Activated gamma-delta T cell treated with Interleukin-2 at 50 U/mL for 16 hours (primary cell): Measurements from ENCODE around the gene PNISR.
"Not testable (repeated sequence)": the region's sequence is repeated elsewhere in the genome, so short reads cannot be mapped to it uniquely, and the experiment has no call there.

Experiments used
- DNase-seq: peaks from one replicate; pipeline ENCODE4 v3.0.0-alpha.2; 2020

The PNISR gene

DNA sequence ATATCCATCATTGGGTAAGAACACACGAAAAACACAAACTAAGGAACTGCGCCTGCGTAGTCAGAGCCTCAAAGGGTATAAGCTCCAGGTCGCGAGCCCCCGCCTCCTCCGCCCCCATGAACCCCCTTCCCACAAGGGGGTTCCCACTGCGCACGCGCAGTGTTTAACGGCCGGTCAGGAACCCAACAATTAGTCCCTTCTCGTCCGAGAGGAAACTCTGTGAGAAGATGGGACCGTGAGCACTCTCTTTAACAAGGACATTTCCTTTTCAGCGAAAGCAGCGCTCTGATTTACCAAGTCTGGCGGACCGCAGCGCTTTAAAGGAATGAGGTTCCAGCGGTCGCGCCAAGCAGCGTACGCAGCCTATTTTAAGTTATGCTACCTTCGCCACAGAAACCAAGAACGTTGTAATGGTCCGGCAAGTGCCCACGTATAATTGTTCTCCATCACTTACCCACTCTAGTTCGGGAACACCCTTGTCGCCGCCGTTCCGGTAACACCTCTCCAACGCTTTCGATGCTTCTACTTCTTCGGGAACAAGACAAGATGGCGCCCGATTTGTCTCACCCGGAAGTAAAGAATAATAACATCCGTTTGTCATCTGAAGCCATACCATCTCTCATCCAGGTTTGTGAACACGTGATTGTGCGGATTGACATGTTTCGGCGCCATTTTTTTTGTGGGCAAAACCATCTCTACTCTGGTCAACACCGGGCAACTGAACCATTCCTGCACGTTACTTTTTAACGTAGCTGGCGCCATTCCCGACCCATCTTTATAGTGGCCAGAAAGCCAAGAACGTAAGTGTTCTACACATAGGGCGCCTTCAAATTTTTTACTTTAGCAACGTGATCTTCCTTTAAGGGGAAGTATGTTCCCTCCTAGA is at the start of gene PNISR:
PNISR (minus strand) TSS at position 548 of the 886 bp plus-strand sequence. CDS start 10,649 bp downstream, outside the sequence.
- peak; percentile 86 for DNase-seq

- no peak for DNase-seq
Measured at GRCh38 chr6:99473730-99474129, 48.6 kb upstream of the PNISR start.

GRCh38 chr6:99471638-99472037 is 46.5 kb upstream of the PNISR start:
- no peak for DNase-seq

DNA sequence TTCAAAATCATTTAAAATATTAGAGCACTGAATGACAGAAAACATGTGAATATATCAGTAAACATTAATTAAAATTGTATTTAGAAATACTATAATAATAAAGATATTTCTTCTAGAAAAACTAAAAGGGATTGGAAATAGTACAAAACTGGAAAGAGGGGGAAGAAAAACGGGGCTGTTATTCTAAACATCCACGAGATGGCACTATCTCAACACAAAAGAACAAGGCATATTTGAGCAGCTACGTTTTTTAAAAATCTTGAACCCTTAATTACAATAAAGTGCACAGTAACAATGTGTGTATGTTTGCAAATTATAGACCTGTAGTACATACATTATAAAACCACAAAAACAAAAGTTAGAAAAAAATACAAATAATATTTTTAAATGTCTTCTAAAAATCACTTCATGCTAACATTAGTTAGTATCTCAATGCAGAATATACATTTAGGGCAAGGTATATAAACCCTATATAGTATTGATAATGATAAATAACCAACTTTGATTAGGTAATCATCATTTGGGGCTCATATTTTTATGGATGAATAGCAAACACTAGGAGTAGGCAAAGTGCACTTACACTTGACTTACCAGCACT is 42.5 kb upstream of the PNISR start:
- DNase-seq, result no peak

DNA sequence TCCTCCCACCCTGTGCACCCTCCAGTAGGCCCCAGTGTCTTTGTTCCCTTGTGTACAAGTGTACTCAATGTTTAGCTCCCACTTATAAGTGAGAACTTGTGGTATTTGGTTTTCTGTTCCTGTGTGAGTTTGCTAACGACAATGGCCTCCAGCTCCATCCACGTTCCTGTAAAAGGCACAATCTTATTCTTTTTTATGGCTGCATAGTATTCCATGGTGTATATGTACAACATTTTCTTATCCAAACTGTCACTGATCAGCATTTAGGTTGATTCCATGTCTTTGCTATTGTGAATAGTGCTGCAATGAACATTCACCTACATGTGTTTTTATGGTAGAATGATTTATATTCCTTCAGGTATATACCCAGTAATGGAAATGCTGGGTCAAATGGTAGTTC is 34.0 kb upstream of the PNISR start:
- DNase-seq, result not testable (repeated sequence)

- no peak for DNase-seq
Measured at GRCh38 chr6:99458319-99458718, 33.2 kb upstream of the PNISR start.

GRCh38 chr6:99446076-99446475 is 21.0 kb upstream of the PNISR start:
- DNase-seq, result no peak

- DNase-seq, result no peak
Measured at GRCh38 chr6:99434702-99435530, 9.8 kb upstream of the PNISR start.

DNA sequence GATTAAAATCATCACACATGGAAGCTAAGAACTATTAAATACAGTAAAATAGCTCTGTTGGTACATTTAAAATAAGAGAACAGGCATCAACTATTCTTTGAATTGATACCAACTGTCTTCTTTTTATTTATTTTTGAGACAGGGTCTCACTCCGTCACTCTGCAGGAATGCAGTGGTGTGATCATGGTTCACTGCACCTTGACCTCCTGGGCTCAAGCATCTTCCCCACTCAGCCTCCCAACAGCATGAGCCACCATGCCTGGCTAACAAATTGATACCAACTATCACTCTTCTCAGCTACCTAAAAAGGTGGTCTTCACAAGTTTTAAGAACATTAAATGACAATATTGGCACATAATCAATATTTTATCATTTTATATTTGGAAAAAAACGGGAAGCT is 7.8 kb upstream of the PNISR start:
- no peak for DNase-seq

GRCh38 chr6:99431901-99432300 is 6.8 kb upstream of the PNISR start:
- no peak for DNase-seq

DNA sequence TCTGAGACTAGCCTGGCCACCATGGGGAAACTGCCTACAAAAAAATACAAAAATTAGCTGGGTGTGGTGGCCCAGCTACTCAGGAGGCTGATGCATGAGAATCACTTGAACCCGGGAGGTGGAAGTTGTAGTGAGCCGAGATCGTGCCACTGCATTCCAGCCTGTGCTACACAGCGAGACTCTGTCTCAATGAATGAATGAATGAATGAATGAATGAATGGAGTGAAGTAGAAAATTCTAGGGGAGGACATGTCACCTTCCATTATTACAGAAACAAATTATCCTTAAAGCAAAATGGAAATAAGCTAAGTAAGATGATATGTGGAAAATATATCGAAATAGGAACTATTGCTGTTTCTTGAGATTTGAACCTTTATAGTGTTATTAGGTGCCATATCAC is 2.9 kb upstream of the PNISR start:
- no peak for DNase-seq

DNA sequence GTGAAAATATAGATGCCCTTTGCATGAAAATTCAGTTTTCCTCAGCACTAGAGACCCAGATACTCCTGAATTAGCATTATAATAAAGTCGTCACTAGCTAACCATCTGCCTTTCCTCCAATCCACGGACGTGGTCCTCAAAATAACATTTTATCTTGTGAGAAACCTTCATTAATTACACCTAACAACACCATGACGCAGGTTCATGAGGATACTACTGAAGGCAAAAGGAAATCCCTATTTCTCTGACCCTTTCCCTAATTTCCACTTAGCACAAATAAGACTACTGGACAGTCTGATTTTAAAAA is 1.3 kb upstream of the PNISR start:
- DNase-seq, result no peak

DNA sequence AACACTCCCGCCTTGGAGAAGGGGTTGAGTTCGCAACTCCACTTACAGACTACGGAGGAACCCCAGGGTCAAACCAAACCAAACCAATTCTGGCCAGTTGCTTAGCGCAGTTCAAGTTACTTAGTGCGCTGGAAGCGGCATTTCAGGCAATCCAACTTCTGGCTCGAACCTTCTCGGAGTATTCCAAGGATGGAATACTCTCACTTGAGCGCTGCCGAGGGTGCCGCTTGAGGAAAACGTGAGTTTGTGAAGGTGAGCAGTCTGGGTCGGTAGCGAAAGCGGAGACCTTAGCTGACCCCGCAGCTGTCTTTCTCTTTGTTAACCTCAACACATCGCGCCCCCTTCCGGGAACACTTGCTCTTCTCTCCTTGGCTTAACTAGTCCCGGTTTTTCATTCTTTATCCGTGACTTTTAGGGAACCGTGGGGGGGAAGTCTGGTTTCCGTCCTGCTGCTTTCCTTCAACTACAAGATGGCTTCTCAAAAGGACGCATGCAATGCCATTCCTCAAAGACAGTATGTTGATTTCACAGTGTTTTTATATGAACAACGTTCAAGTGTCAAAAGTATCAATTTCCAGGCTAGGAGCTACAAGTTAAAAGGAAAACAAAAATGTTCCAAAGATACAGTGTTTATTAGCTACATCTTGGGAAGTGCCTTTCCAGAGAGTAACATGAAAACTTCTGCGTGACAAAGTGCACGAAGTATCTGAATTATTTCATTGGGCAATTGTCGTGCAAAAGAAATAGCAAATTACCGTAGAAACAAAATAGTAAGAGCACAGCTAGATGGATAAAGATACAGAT is 741 bp upstream of the PNISR start:
- DNase-seq, result peak; percentile 42

DNA sequence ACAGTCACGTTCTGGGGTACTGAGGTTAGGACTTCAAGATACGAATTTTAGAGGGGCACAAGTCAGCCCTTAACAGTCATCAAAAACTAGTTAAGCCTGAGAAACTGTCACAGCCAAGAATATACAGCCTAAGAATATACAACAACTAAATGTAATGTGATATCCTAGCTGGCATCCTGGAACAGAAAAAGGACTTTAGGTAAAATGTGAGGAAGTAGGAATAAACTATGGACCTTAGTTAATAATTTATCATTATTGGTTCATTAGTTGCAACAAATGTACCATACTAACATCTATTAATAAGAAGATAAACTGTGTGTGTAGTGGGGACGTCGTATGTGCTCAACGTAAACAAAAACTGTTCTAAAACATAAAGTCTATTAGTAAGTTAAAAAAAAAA is 1.1 kb downstream of the PNISR start:
- no peak for DNase-seq

DNA sequence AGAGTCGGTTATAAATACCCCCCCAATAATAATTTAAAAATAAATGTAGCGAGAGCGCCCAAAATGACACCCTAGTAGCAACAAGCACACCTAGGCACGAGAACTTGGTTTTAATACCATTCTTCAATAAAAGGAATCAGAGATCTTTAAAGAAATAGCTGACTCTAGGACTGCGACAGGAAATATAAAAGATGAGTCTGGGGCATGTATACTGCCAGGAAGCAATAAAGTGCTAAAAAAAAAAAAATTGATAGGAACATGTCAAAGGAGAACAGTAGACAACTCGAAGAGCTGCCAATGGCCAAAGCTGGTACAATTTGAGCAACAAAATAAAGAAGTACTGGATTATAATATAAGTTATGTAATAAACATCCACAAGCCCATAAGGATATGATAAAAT is 2.2 kb downstream of the PNISR start:
- no peak for DNase-seq

- no peak for DNase-seq
Measured at GRCh38 chr6:99416892-99417767, 8.0 kb downstream of the PNISR start.

DNA sequence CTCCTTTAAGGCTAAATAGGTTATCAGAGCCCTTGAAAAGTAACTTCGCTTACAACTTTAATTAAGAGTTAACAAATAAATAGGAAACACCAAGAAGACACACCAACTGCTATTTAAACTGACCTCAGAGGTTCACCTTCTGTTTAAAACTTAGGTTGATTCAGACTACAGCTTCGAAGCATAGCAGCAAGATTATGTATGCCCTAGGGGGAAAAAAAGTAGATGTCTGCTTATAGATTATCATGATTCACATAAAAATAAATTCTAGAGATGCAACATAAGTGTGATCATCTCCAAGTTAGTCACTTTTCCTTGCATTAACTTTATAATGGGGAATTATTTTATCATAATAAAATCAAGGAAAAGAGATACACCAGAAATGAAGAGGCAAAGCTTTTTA is 8.9 kb downstream of the PNISR start:
- no peak for DNase-seq

DNA sequence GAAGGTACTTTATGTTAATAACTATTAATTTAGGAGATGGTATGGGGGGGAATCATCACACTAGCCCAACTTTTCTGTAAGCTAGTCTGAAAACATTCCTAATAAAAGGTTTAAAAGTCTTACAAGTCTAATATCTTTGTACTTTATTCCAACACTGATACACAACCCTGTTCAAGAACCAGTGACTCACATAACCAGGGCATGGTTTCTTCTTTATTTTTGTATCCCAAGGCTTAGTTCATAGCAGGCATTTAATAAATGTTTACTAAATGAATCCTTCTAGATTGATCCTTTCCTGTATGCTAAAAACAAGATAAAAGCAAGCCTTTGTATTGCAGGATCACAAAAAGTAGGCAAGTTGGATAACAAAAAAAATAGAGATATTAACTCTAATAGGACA is 9.7 kb downstream of the PNISR start:
- no peak for DNase-seq

DNA sequence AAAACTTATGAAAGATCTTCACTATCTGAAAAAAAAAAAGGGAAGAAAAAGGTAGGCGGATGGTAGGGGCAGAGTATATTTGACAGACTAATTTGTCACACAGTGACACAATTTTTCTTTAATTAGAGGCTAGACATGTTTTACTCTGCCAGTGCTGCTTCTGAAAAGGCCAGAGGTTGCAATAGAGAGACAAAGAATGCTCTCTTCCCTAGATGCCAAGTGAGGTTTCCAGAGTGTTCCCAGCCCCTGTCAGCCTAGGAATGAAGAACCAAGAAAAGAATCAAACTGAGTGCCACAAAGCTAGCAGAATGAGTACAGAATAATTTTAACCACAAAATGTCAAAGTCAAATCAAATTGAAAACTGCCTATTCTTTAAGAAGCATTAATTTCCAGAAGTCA is 13.0 kb downstream of the PNISR start:
- DNase-seq, result no peak

GRCh38 chr6:99409672-99410071 is 15.4 kb downstream of the PNISR start:
- no peak for DNase-seq

- DNase-seq, result no peak
Measured at GRCh38 chr6:99407076-99407475, 18.0 kb downstream of the PNISR start.

DNA sequence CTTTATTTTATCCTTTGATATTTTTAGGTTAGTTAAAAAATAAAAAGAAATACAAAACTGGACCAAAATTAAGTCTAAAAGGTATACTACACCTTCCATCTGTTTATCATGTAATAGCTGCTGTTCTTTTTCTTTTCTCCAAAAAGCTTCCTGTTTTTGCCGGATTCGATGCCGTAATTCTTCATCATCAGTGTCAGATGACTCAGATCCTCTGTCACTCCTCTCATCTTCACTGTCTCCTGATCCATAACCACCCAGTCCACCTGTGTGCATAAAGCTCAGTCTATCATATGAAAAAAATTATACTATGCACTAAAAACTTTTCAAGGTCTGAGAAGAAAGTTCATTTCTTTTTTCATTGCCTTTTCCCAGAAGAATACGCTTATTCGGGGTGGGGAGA is 22.7 kb downstream of the PNISR start:
- no peak for DNase-seq
